K562 (cell line): ENCODE results near the gene MLLT6. TPM values are rescaled to one million over a fixed set of nuclear protein-coding genes. Genes with fewer than 3 reads are reported as not detected.

Source experiments
- ATAC-seq: fragments of 200-7000 bp; cut with Tn5 transposase; 3 replicates; pipeline ENCODE4 v1.9.1; 2020; ENCODE audit warnings: moderate library complexity
- BruUV-seq: library from RNA; stranded (reverse); fragments of 400-500 nt; replicated peaks from 2 replicates; lab custom pipeline; 2021; lab: Mats Ljungman, UMichigan
- CTCF ChIA-PET: fragments of 300-600 bp; formaldehyde crosslinking; extraction: SDS; loops from one replicate; lab custom pipeline; 2021; ENCODE audit warnings: low intra/inter-chr PET ratio; lab: Yijun Ruan, JAX
- POLR2A ChIA-PET: fragments of 300-600, 350-650 bp; sonication (Branson Sonifier 250); formaldehyde crosslinking; extraction: SDS; loops from one replicate; lab custom pipeline; 2021; ENCODE audit warnings: antibody characterized with exemption, inconsistent platforms; lab: Yijun Ruan, JAX
- DNase-seq, 4 experiments: peaks; one replicate each; pipeline versions ENCODE4 v3.0.0 to v3.0.0-alpha.2; 2011 to 2018; ENCODE audit warnings: low spot score in 3 of 4, mixed read lengths in 3 of 4; ENCODE audit errors: extremely low read depth in 1 of 4
- FAIRE-seq: peaks from 2 replicates; lab custom pipeline; 2011; peaks lifted over from hg19 to GRCh38; lab: Jason Lieb, UNC
- H2AFZ ChIP-seq: 2 replicates; pipeline ENCODE4 v1.6.0; 2011; ENCODE audit warnings: low read depth, low read length, control low read depth, inconsistent platforms
- H3K27ac ChIP-seq: fragments of 200-600 bp; 3 replicates; pipeline ENCODE4 v1.8.0; 2011; ENCODE audit warnings: low read depth, mild to moderate bottlenecking, control low read depth, inconsistent platforms, low read length, moderate library complexity, mixed read lengths; ENCODE audit errors: extremely low read depth
- H3K27me3 ChIP-seq, 2 experiments: fragments of 300-600 bp in 1 of 2; 2 replicates in 1 of 2; 3 replicates in 1 of 2; pipeline versions ENCODE4 v1.6.0 to v1.8.0; 2011; ENCODE audit warnings: inconsistent platforms in 2 of 2, low read length in 2 of 2, mild to moderate bottlenecking in 1 of 2, mixed read lengths in 1 of 2, moderate library complexity in 1 of 2; ENCODE audit not compliant: control insufficient read depth in 2 of 2, insufficient read depth in 2 of 2
- H3K36me3 ChIP-seq: fragments of 300-600 bp; 3 replicates; pipeline ENCODE4 v1.8.0; 2011; ENCODE audit warnings: mild to moderate bottlenecking, low read length, inconsistent platforms; ENCODE audit not compliant: control insufficient read depth, insufficient read depth
- H3K4me1 ChIP-seq, 2 experiments: fragments of 200-600 bp in 1 of 2; replicated peaks in 1 of 2; 2 replicates in 1 of 2; 3 replicates in 1 of 2; pipeline versions ENCODE4 v1.5.1 to v1.8.0; 2011; ENCODE audit warnings: inconsistent platforms in 2 of 2, low read length in 2 of 2, mild to moderate bottlenecking in 1 of 2, mixed read lengths in 1 of 2, moderate library complexity in 1 of 2; ENCODE audit not compliant: control insufficient read depth in 2 of 2, insufficient read depth in 2 of 2
- H3K4me2 ChIP-seq: 2 replicates; pipeline ENCODE4 v1.6.1; 2011; ENCODE audit warnings: low read length, control low read depth, inconsistent platforms, mixed read lengths; ENCODE audit not compliant: insufficient read depth
- H3K4me3 ChIP-seq: fragments of 200-600 bp; sonication (generic), shearing (Covaris generic); 2 replicates; pipeline ENCODE4 v1.5.1; 2016; ENCODE audit warnings: control low read depth, inconsistent platforms
- H3K79me2 ChIP-seq: fragments of 200-600 bp; 3 replicates; pipeline ENCODE4 v1.8.0; 2011; ENCODE audit warnings: low read length, inconsistent platforms; ENCODE audit not compliant: control insufficient read depth, insufficient read depth
- H3K9ac ChIP-seq, 2 experiments: 2 replicates each; pipeline versions ENCODE4 v1.6.0 to v1.6.1; 2011; ENCODE audit warnings: low read depth in 2 of 2, low read length in 2 of 2, control low read depth in 1 of 2, inconsistent platforms in 1 of 2, mild to moderate bottlenecking in 1 of 2, mixed read lengths in 1 of 2; ENCODE audit not compliant: insufficient read depth in 1 of 2
- H3K9me1 ChIP-seq: one replicate; pipeline ENCODE4 v1.6.0; 2011; ENCODE audit warnings: inconsistent platforms, mild to moderate bottlenecking, low read length, moderate library complexity; ENCODE audit not compliant: control insufficient read depth, insufficient read depth
- H3K9me3 ChIP-seq: replicated peaks from 2 replicates; pipeline ENCODE4 v1.5.1; 2011; ENCODE audit warnings: low read depth, low read length, inconsistent platforms; ENCODE audit not compliant: control insufficient read depth, insufficient read depth
- H4K20me1 ChIP-seq: replicated peaks from 2 replicates; pipeline ENCODE4 v1.6.1; 2011; ENCODE audit warnings: low read length, inconsistent platforms, mixed read lengths; ENCODE audit not compliant: control insufficient read depth, insufficient read depth
- WGBS: fragments of 100-300 bp; shearing (Covaris generic); methylation state at CpG from one replicate; pipeline ENCODE4 v1.1.6; 2016; ENCODE audit warnings: low coverage, mixed read lengths; ENCODE audit not compliant: insufficient coverage; ENCODE audit errors: missing lambda C conversion rate; 5-methylcytosine and 5-hydroxymethylcytosine counted together
- in situ Hi-C: fragments of 300-500 bp; cut with MboI; formaldehyde crosslinking; loops from 4 replicates; pipeline ENCODE4 v1.15.0; 2018; ENCODE audit warnings: inconsistent platforms, mixed read lengths
- intact Hi-C: fragments of 100-400 bp; cut with micrococcal nuclease; formaldehyde crosslinking; loops from 2 replicates; pipeline ENCODE4 v1.14.2; 2022
- polyA plus RNA-seq, 8 experiments: library from polyadenylated mRNA; depleted of rRNA in 4 of 8; stranded (reverse) in 5 of 8; unstranded in 3 of 8; fragments of >200 nt; fragmentation: Nextera tagmentation in 2 of 8; fragmentation: Illumina TruSeq in 1 of 8; extraction: Ambion mirVana in 2 of 8; extraction: Trizol in 1 of 8; gene quantifications; 2 replicates each; pipeline versions ENCODE4 v1.2.1 to v1.2.3, GENCODE V29; 2011 to 2014; ENCODE audit warnings: inconsistent platforms in 1 of 8, missing spikeins in 1 of 8
- total RNA-seq, 7 experiments: library from RNA; depleted of rRNA in 6 of 7; stranded (reverse); fragments of >200 nt in 6 of 7; fragmentation: Illumina TruSeq in 2 of 7; extraction: Trizol in 2 of 7; gene quantifications; 2 replicates each; pipeline versions ENCODE4 v1.2.1 to v1.2.3, GENCODE V29; 2011 to 2021; ENCODE audit warnings: low replicate concordance in 1 of 7
- TF ChIP-seq, protein P1 (sequence below): sonication (generic); formaldehyde crosslinking; IDR thresholded peaks from 2 replicates; pipeline ENCODE4 v1.8.1; 2023; ENCODE audit warnings: mild to moderate bottlenecking, missing genetic modification reagents
- TF ChIP-seq, protein P2 (sequence below): fragments of 250-450 bp; sonication (Bioruptor Pico); IDR thresholded peaks from 2 replicates; pipeline ENCODE4 v1.5.0; 2022; ENCODE audit warnings: mild to moderate bottlenecking

MLLT6 gene
- total and polyA plus RNA-seq, 9 of the 15 experiments (the other 6 are each of a cell fraction or from before 2014, with no cell fraction given): 3.1 to 71.7 (median 30.0) TPM

DNA sequence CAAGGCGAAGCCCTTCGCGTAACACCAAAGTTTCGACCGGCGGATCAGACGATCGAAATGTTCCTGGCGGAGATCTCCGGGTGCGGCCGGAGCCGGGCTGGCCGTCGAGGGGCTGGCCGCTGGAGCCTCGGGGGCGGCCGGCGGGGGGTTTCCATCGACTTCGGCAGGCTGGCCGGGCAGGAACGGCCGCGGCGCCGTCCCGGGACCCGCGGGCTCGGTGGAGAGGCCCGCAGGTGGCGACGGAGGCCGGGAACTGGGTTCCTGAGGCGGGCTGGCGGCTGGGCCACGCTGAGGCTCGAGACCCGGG, 31.4 kb upstream of the MLLT6 start:
- Histone ChIP-seq H3K4me2 (no peak overlapping the region), H4K20me1 (no peaks in the 10 kb centered on the region), H3K79me2 (no peaks in the 10 kb centered on the region; the same call in 2 of the 3 replicates), H3K9me1 (no peaks in the 10 kb centered on the region), H2AFZ (no peak overlapping the region), H3K4me3 (no peak overlapping the region), H3K4me1 (peaks cover 20 to 30% of the 10 kb centered on the region in 2 experiments), H3K36me3 (no peaks in the 10 kb centered on the region), H3K9ac (no peak overlapping the region), H3K27me3 (peaks cover 9 to 18% of the 10 kb centered on the region in 2 experiments; a peak in 3 of 5 replicates), H3K9me3 (no peaks in the 10 kb centered on the region), H3K27ac (no peak overlapping the region)
- ATAC-seq: no peak
- 85% methylated on average over 15 of the region's 41 CpGs for WGBS
- no TSS peak for BruUV-seq
- ChIA-PET POLR2A (no interaction called here), CTCF (interaction anchor here (1.1 kb wide), 1 partner anchor 60 kb away, joined by 5 read pairs; no protein-coding TSS in a partner anchor)
- intact Hi-C loops (loop anchor here (10.0 kb wide), 1 partner anchor 191 kb away; no protein-coding TSS in a partner anchor), in situ Hi-C loops (no loop called here)
- DNase-seq: no peak
- TF ChIP-seq, protein P1, sequence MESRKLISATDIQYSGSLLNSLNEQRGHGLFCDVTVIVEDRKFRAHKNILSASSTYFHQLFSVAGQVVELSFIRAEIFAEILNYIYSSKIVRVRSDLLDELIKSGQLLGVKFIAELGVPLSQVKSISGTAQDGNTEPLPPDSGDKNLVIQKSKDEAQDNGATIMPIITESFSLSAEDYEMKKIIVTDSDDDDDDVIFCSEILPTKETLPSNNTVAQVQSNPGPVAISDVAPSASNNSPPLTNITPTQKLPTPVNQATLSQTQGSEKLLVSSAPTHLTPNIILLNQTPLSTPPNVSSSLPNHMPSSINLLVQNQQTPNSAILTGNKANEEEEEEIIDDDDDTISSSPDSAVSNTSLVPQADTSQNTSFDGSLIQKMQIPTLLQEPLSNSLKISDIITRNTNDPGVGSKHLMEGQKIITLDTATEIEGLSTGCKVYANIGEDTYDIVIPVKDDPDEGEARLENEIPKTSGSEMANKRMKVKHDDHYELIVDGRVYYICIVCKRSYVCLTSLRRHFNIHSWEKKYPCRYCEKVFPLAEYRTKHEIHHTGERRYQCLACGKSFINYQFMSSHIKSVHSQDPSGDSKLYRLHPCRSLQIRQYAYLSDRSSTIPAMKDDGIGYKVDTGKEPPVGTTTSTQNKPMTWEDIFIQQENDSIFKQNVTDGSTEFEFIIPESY: peak; percentile 72
- TF ChIP-seq, protein P2, sequence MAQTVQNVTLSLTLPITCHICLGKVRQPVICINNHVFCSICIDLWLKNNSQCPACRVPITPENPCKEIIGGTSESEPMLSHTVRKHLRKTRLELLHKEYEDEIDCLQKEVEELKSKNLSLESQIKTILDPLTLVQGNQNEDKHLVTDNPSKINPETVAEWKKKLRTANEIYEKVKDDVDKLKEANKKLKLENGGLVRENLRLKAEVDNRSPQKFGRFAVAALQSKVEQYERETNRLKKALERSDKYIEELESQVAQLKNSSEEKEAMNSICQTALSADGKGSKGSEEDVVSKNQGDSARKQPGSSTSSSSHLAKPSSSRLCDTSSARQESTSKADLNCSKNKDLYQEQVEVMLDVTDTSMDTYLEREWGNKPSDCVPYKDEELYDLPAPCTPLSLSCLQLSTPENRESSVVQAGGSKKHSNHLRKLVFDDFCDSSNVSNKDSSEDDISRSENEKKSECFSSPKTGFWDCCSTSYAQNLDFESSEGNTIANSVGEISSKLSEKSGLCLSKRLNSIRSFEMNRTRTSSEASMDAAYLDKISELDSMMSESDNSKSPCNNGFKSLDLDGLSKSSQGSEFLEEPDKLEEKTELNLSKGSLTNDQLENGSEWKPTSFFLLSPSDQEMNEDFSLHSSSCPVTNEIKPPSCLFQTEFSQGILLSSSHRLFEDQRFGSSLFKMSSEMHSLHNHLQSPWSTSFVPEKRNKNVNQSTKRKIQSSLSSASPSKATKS (CRISPR knock-in tag): no peak
- FAIRE-seq: no peak
